Measurements from ENCODE around the gene ETV7.

GRCh38 chr6:36335465-36336207 is 51.8 kb downstream of the ETV7 start:
- TF ChIP-seq CTCF (IDR thresholded peaks at IDR 0.05) (no peak), POLR2A (IDR thresholded peaks at IDR 0.05) (no peak)

Measured in lower leg skin (tissue), 3 donors.